Transverse colon (tissue), 4 donors: ENCODE data around the gene CCDC88B. TPM values are rescaled to one million over a fixed set of nuclear protein-coding genes. Genes with fewer than 3 reads are reported as not detected.

Experiments used
- DNase-seq: peaks from one replicate; pipeline ENCODE4 v3.0.0-alpha.2; 2019
- H3K27ac ChIP-seq, 4 donors: fragments of 200-600 bp; sonication (generic); 2 replicates each; pipeline ENCODE4 v1.5.1; 2016 to 2018; ENCODE audit warnings: inconsistent platforms in 4 of 4
- H3K27me3 ChIP-seq: fragments of 200-600 bp; sonication (generic); 2 replicates; pipeline ENCODE4 v1.5.1; 2017; ENCODE audit warnings: inconsistent platforms
- H3K36me3 ChIP-seq, 4 donors: fragments of 200-600 bp; sonication (generic); 2 replicates each; pipeline ENCODE4 v1.5.1; 2017 to 2019; ENCODE audit warnings: inconsistent platforms in 4 of 4
- H3K4me1 ChIP-seq, 4 donors: fragments of 200-600 bp; sonication (generic); 2 replicates each; pipeline ENCODE4 v1.5.1; 2017 to 2020; ENCODE audit warnings: inconsistent platforms in 4 of 4
- H3K4me3 ChIP-seq, 4 donors: fragments of 200-600 bp; sonication (generic); 1 replicate in 1 of 4; 2 replicates in 3 of 4; pipeline versions ENCODE4 v1.5.1 to v1.6.1; 2017 to 2019; ENCODE audit warnings: inconsistent platforms in 4 of 4
- H3K9me3 ChIP-seq, 2 donors: fragments of 200-600 bp; sonication (generic); 2 replicates each; pipeline ENCODE4 v1.5.1; 2017 to 2019; ENCODE audit warnings: inconsistent platforms in 2 of 2
- EP300 ChIP-seq: sonication (generic); formaldehyde crosslinking; IDR thresholded peaks from one replicate; pipeline ENCODE4 v1.6.1; 2017; ENCODE audit warnings: antibody characterized with exemption, low read depth
- POLR2A ChIP-seq: fragments of 450-650 bp; IDR thresholded peaks from one replicate; pipeline ENCODE4 v1.6.1; 2016; ENCODE audit warnings: antibody characterized with exemption, mild to moderate bottlenecking, moderate library complexity
- POLR2AphosphoS5 ChIP-seq, 3 donors: sonication (generic); formaldehyde crosslinking; IDR thresholded peaks; one replicate each; pipeline ENCODE4 v1.6.1; 2016; ENCODE audit warnings: antibody characterized with exemption in 3 of 3
- WGBS, 2 donors: methylation state at CpG; one replicate each; pipeline ENCODE4 v1.1.5; 2018; ENCODE audit warnings: low coverage in 1 of 2; 5-methylcytosine and 5-hydroxymethylcytosine counted together
- in situ Hi-C, 4 donors: fragments of 200-750 bp; cut with MboI; loops; one replicate each; pipeline versions ENCODE4 v1.15.0 to v1.15.1; 2017; ENCODE audit warnings: low sequenced_read_pairs in 3 of 4, low pct_ligation_motif_present in 1 of 4, low pct_unique_long_range_greater_than_20kb in 1 of 4
- intact Hi-C: fragments of 100-400 bp; cut with DNase I; formaldehyde crosslinking; loops from one replicate; pipeline ENCODE4 v1.15.1; 2023; ENCODE audit warnings: low total_unique reads
- total RNA-seq, 4 donors: library from RNA; depleted of rRNA; stranded (reverse); fragments of >200 nt; gene quantifications; one replicate each; pipeline ENCODE4 v1.1.0, GENCODE V29; 2016
- TF ChIP-seq, protein P1 (sequence below), 5 experiments: fragments of 200-600 bp in 3 of 5; fragments of 450-650 bp in 2 of 5; sonication (generic) in 3 of 5; IDR thresholded peaks; 1 replicate in 2 of 5; 2 replicates in 3 of 5; pipeline ENCODE4 v1.5.1; 2016 to 2017; ENCODE audit warnings: antibody characterized with exemption in 5 of 5, inconsistent platforms in 3 of 5, mild to moderate bottlenecking in 2 of 5, moderate library complexity in 1 of 5

The CCDC88B gene
- total RNA-seq, 4 donors from 2014 or later = 24.8 to 203 (median 47.1) TPM

DNA sequence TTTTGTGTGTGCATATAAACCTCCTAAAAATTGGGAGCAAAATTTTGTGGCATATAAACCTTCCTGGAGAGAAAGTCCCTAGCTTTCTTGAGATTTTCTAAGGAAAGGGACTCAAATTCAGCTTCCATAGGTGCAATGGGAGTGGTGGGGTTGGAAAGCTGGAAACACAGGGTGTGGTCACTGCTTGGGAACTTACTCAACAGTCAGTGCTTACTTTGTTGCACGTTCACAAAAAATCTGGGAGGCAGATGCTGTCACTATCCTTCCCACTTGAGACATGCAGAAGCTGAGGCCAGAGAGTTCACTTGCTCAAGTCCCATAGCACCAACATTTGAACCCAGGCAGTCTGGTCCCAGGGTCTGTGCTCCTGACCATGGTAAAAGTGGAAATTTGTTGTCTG is 43.8 kb upstream of the CCDC88B start:
- in situ Hi-C loops = loop anchor here in 2 of 4 donors (5.0 to 10.0 kb wide), 2 partner anchors 91 to 94 kb away; partner anchors contain the start of gene FERMT3 (in 1 of the 2)
- WGBS, 2 donors = 38% methylated on average over 1 of the region's 1 CpG; no CpG with 5 or more reads in 1 of the 2 donors
- intact Hi-C loops = no loop called here
- Histone ChIP-seq H3K4me1 (peaks cover 18 to 37% (median 35%) of the 10 kb centered on the region in 4 donors), H3K27ac (no peak overlapping the region), H3K4me3 (no peak overlapping the region), H3K27me3 (peaks cover 96% of the 10 kb centered on the region), H3K36me3 (no peaks in the 10 kb centered on the region), H3K9me3 (no peaks in the 10 kb centered on the region)
- TF ChIP-seq EP300 (no peak), POLR2AphosphoS5 (IDR thresholded peaks at IDR 0.05) (no peak), POLR2A (no peak)
- TF ChIP-seq, protein P1, sequence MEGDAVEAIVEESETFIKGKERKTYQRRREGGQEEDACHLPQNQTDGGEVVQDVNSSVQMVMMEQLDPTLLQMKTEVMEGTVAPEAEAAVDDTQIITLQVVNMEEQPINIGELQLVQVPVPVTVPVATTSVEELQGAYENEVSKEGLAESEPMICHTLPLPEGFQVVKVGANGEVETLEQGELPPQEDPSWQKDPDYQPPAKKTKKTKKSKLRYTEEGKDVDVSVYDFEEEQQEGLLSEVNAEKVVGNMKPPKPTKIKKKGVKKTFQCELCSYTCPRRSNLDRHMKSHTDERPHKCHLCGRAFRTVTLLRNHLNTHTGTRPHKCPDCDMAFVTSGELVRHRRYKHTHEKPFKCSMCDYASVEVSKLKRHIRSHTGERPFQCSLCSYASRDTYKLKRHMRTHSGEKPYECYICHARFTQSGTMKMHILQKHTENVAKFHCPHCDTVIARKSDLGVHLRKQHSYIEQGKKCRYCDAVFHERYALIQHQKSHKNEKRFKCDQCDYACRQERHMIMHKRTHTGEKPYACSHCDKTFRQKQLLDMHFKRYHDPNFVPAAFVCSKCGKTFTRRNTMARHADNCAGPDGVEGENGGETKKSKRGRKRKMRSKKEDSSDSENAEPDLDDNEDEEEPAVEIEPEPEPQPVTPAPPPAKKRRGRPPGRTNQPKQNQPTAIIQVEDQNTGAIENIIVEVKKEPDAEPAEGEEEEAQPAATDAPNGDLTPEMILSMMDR (IDR thresholded peaks at IDR 0.05) = no peak
- DNase-seq = no peak

DNA sequence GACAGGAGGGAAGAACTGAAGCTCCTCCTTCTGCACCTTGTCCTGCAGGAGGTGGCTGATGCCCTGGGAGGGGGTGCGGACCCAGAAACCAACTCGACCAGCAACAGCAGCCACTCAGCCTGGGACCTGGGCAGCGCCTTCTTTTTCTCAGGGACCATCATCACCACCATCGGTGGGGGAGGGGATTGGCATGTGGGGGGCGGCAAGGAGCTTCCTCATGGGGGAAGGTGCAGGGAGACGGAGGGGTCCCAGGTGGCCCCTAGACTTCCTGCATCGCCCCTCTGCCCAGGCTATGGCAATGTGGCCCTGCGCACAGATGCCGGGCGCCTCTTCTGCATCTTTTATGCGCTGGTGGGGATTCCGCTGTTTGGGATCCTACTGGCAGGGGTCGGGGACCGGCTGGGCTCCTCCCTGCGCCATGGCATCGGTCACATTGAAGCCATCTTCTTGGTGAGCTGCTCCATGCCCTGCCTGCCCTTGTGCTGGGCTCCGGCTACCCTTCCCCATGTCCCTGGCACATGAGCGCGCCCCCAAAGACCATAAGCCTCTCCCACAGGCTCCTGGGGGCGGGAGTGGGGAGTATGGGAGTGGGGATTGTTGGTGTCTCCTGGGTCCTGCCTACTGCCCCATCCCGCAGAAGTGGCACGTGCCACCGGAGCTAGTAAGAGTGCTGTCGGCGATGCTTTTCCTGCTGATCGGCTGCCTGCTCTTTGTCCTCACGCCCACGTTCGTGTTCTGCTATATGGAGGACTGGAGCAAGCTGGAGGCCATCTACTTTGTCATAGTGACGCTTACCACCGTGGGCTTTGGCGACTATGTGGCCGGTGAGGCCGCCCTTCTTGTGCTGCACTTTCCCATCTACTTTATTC is 42.9 kb upstream of the CCDC88B start:
- no peaks in the 10 kb centered on the region for H3K36me3 ChIP-seq
- H3K27me3 ChIP-seq = peaks cover 94% of the 10 kb centered on the region
- TF ChIP-seq, protein P1 (IDR thresholded peaks at IDR 0.05) = no peak
- no peak for TF ChIP-seq EP300
- TF ChIP-seq POLR2AphosphoS5 (IDR thresholded peaks at IDR 0.05) = no peak
- no peak for TF ChIP-seq POLR2A
- H3K4me3 ChIP-seq = no peak overlapping the region
- H3K27ac ChIP-seq = no peak overlapping the region
- intact Hi-C loops (no loop called here), in situ Hi-C loops (loop anchor here in 2 of 4 donors (5.0 to 10.0 kb wide), 2 partner anchors 92 to 95 kb away; partner anchors contain the start of gene FERMT3 (in 1 of the 2))
- WGBS, 2 donors = 10 to 17% methylated on average over 2 to 26 of the region's 34 CpGs
- DNase-seq = no peak
- peaks cover 18 to 29% (median 26%) of the 10 kb centered on the region in 4 donors for H3K4me1 ChIP-seq
- no peaks in the 10 kb centered on the region for H3K9me3 ChIP-seq

DNA sequence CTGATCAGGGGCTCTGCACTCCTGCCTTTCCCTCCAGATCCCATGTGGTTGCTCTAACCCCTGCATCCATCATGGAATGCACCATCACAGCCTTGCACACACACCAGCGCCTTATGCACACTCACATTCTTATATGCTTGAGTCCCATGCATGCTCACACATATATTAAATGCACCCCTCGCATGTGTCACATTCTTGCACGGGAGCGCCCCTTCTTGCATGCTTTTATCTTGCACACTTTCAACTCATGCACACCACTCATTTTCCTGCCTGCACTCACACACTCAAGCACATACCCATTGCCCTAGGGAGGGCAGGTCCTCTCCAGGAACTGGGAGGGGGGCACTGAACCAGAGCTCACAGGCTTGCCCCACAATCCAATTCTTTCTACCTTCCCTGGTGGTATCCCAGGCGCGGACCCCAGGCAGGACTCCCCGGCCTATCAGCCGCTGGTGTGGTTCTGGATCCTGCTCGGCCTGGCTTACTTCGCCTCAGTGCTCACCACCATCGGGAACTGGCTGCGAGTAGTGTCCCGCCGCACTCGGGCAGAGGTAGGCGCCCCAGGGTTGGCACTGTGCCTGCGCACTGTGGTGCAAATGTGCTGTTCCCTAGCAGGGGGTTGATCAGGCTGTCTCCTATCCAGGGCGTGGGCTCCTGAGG is 42.2 kb upstream of the CCDC88B start:
- H3K27me3 ChIP-seq = peaks cover 87% of the 10 kb centered on the region
- H3K4me1 ChIP-seq = peaks cover 18 to 22% (median 20%) of the 10 kb centered on the region in 4 donors
- WGBS, 2 donors = 23 to 47% methylated on average over 4 to 15 of the region's 18 CpGs
- H3K36me3 ChIP-seq = no peaks in the 10 kb centered on the region
- no peak overlapping the region for H3K27ac ChIP-seq
- peak; percentile 38 for DNase-seq
- TF ChIP-seq, protein P1 (IDR thresholded peaks at IDR 0.05) = no peak
- H3K9me3 ChIP-seq = no peaks in the 10 kb centered on the region
- in situ Hi-C loops (loop anchor here in 2 of 4 donors (5.0 to 10.0 kb wide), 2 partner anchors 93 to 96 kb away; partner anchors contain the start of gene FERMT3 (in 1 of the 2)), intact Hi-C loops (no loop called here)
- no peak overlapping the region for H3K4me3 ChIP-seq
